Activated CD4-positive, CD25-positive, alpha-beta regulatory T cell treated with anti-CD3 and anti-CD28 coated beads, Interleukin-2, amount 50 U/mL, for 24 hours (primary cell): Measurements from ENCODE around the gene KLK2.

ENCODE experiments used
- ATAC-seq, 2 donors: fragments of 150-1000 bp; cut with Tn5 transposase; one replicate each; pipeline ENCODE4 v1.10.0; 2021; ENCODE audit warnings: mild to moderate bottlenecking in 1 of 2, moderate library complexity in 1 of 2

The KLK2 gene

DNA sequence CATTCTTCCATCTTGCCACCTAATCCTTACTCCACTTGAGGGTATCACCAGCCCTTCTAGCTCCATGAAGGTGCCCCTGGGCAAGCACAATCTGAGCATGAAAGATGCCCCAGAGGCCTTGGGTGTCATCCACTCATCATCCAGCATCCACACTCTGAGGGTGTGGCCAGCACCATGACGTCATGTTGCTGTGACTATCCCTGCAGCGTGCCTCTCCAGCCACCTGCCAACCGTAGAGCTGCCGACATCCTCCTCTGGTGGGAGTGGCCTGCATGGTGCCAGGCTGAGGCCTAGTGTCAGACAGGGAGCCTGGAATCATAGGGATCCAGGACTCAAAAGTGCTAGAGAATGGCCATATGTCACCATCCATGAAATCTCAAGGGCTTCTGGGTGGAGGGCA, 21.6 kb upstream of the KLK2 start:
- ATAC-seq, result no peak

DNA sequence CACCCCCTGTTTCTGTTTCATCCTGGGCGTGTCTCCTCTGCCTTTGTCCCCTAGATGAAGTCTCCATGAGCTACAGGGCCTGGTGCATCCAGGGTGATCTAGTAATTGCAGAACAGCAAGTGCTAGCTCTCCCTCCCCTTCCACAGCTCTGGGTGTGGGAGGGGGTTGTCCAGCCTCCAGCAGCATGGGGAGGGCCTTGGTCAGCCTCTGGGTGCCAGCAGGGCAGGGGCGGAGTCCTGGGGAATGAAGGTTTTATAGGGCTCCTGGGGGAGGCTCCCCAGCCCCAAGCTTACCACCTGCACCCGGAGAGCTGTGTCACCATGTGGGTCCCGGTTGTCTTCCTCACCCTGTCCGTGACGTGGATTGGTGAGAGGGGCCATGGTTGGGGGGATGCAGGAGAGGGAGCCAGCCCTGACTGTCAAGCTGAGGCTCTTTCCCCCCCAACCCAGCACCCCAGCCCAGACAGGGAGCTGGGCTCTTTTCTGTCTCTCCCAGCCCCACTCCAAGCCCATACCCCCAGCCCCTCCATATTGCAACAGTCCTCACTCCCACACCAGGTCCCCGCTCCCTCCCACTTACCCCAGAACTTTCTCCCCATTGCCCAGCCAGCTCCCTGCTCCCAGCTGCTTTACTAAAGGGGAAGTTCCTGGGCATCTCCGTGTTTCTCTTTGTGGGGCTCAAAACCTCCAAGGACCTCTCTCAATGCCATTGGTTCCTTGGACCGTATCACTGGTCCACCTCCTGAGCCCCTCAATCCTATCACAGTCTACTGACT, 18.4 kb upstream of the KLK2 start, which contains the start of gene KLK3:
Gene KLK3 (plus strand): TSS at position 280 of the 775 bp plus-strand sequence. CDS start 41 bp downstream, at position 321.
- ATAC-seq, result no peak

- ATAC-seq, result no peak
These were observed 15.9 kb upstream of the KLK2 start for GRCh38 chr19:50857366-50857765.

DNA sequence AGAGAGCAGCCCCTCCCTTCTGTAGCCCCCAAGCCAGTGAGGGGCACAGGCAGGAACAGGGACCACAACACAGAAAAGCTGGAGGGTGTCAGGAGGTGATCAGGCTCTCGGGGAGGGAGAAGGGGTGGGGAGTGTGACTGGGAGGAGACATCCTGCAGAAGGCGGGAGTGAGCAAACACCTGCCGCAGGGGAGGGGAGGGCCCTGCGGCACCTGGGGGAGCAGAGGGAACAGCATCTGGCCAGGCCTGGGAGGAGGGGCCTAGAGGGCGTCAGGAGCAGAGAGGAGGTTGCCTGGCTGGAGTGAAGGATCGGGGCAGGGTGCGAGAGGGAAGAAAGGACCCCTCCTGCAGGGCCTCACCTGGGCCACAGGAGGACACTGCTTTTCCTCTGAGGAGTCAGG, 14.4 kb upstream of the KLK2 start:
- ATAC-seq, result no peak

DNA sequence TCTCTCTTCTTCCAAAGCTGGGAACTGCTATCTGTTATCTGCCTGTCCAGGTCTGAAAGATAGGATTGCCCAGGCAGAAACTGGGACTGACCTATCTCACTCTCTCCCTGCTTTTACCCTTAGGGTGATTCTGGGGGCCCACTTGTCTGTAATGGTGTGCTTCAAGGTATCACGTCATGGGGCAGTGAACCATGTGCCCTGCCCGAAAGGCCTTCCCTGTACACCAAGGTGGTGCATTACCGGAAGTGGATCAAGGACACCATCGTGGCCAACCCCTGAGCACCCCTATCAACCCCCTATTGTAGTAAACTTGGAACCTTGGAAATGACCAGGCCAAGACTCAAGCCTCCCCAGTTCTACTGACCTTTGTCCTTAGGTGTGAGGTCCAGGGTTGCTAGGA, 13.4 kb upstream of the KLK2 start:
- ATAC-seq, result no peak

DNA sequence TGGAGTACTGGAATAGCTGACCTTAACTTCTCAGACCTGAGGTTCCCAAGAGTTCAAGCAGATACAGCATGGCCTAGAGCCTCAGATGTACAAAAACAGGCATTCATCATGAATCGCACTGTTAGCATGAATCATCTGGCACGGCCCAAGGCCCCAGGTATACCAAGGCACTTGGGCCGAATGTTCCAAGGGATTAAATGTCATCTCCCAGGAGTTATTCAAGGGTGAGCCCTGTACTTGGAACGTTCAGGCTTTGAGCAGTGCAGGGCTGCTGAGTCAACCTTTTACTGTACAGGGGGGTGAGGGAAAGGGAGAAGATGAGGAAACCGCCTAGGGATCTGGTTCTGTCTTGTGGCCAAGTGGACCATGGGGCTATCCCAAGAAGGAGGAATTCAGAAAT, 12.2 kb upstream of the KLK2 start:
- no peak for ATAC-seq

DNA sequence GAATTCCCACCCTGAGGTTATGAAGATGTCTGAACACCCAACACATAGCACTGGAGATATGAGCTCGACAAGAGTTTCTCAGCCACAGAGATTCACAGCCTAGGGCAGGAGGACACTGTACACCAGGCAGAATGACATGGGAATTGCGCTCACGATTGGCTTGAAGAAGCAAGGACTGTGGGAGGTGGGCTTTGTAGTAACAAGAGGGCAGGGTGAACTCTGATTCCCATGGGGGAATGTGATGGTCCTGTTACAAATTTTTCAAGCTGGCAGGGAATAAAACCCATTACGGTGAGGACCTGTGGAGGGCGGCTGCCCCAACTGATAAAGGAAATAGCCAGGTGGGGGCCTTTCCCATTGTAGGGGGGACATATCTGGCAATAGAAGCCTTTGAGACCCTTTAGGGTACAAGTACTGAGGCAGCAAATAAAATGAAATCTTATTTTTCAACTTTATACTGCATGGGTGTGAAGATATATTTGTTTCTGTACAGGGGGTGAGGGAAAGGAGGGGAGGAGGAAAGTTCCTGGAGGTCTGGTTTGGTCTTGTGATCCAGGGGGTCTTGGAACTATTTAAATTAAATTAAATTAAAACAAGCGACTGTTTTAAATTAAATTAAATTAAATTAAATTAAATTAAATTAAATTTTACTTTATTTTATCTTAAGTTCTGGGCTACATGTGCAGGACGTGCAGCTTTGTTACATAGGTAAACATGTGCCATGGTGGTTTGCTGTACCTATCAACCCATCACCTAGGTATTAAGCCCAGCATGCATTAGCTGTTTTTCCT, 11.5 kb upstream of the KLK2 start:
- ATAC-seq, result no peak

GRCh38 chr19:50869479-50869878, 3.8 kb upstream of the KLK2 start:
- no peak for ATAC-seq

- no peak for ATAC-seq
These were observed 2.7 kb upstream of the KLK2 start for GRCh38 chr19:50870417-50871089.

- no peak for ATAC-seq
These were observed 972 bp downstream of the KLK2 start for GRCh38 chr19:50874211-50874610.

DNA sequence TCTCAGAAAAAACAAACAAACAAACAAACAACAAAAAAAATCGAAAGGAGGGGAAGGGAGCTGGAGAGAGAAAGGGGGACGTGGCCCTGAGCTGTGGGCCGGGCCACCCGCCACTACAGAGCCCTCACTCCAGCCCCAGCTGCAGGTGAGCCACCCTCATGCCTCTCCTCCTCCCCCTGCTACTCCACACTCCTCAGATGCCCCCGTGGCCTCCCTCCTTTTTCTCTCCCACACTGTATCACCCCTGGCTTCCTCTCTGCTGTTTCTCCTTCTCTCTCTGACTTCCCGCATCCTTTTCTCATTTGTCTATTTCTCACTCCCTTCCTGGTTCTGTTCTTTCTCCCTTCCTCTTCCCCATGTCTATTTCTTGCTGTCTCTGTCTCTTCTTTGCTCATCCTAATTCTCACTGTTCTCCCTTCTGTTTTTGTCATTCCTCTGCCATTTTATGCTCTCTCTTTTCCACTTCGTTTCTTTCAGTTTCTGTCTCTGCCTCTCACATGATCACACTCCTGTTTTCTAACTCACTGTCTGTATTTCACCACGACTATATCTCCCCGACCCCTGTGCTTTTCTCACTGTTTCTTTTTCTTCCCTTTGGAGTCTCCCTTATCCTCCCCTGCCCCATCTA, 2.7 kb downstream of the KLK2 start:
- ATAC-seq, result no peak

- no peak for ATAC-seq
These were observed 3.2 kb downstream of the KLK2 start for GRCh38 chr19:50876456-50876855.

- ATAC-seq, result no peak
These were observed 4.1 kb downstream of the KLK2 start for GRCh38 chr19:50877338-50877737.

GRCh38 chr19:50878851-50879250, 5.6 kb downstream of the KLK2 start:
- ATAC-seq, result no peak

- no peak for ATAC-seq
These were observed 7.0 kb downstream of the KLK2 start for GRCh38 chr19:50880241-50880640.

DNA sequence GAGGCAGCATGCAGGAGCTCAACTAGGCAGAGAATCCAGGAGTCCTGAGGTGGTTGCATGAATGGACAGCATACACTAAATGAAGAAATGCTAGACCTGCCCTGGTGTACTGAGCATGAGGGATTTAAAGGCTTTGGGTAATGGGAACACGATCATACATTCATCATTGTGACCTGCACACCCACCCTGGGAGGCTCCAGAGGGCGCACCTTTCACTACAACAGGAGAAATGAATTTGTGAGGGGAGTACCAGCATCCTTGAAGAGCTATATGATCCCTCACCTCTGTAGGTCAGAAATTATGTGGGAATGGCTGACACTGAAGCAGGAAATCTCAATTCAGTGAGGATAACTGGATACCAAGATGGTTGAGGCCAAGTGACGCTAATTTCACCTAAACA, 8.9 kb downstream of the KLK2 start:
- ATAC-seq, result no peak

- no peak for ATAC-seq
These were observed 16.4 kb downstream of the KLK2 start for GRCh38 chr19:50889638-50890037.

- peak; percentile 44 to 45 for ATAC-seq
These were observed 17.4 kb downstream of the KLK2 start for GRCh38 chr19:50890422-50891252.

DNA sequence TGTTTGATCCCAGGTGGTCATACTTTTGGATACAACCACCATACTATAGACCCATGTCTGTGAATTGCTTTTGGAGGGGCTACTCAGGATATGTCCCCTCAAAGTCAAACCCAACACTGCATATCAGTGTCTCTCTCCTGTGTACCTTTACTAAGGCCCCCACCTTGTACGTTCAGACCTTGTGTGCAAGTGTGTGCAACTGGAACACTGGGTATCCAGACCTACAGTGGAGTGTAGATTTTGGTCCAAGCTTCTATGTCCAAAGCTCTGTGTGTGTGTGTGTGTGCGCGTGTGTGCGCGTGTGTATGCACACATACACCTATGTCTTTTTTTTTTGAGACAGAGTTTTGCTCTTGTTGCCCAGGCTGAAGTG, 18.0 kb downstream of the KLK2 start:
- ATAC-seq, result no peak

DNA sequence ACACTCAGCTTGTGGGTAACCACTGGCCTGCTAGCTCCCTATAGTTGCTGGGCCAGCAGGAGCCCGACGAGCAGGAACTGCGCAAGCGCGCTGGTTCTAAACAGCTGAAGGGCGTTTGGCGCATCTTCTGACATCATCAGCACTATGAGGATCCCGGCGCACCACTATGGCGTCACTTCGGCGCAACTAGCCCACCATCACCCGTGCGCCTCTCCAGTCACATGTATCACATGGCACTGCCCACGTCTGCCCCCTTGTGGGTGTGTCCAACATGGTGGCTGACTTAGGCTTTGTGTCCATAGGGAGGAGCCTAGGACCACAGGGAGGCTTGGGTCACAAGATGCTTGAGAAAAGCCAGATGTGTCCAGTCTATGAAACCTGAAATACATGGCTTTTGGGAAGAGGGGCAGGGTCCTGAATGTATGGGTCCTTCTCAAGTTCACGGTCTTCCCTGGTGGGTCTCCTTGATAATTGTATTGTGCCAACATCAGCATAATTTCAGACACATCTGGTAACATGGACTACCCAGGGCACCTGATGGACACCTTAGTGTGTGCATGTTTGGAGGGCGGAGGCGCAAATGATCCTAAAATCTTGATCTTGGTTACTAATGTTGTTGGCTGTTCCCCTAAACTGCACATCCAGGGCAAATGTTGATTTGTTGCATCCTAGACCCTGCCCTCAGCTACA, 20.0 kb downstream of the KLK2 start:
- no peak for ATAC-seq
